Stomach (tissue), 4 donors: ENCODE results near the gene PRDM7.

Experiments
- EP300 ChIP-seq: sonication (generic); formaldehyde crosslinking; IDR thresholded peaks from one replicate; pipeline ENCODE4 v1.6.1; 2017; ENCODE audit warnings: antibody characterized with exemption
- POLR2A ChIP-seq, 4 donors: fragments of 450-650 bp; IDR thresholded peaks; one replicate each; pipeline ENCODE4 v1.6.1; 2016; ENCODE audit warnings: antibody characterized with exemption in 4 of 4, control low read depth in 2 of 4, mild to moderate bottlenecking in 1 of 4, moderate library complexity in 1 of 4
- POLR2AphosphoS5 ChIP-seq, 3 donors: sonication (generic); formaldehyde crosslinking; IDR thresholded peaks; one replicate each; pipeline ENCODE4 v1.6.1; 2016; ENCODE audit warnings: antibody characterized with exemption in 3 of 3
- TF ChIP-seq, protein P1 (sequence below), 7 experiments: fragments of 450-650 bp in 4 of 7; fragments of 200-600 bp in 3 of 7; sonication (generic) in 3 of 7; IDR thresholded peaks; one replicate each; pipeline ENCODE4 v1.5.1; 2016 to 2019; ENCODE audit warnings: antibody characterized with exemption in 7 of 7, control low read depth in 2 of 7, mild to moderate bottlenecking in 1 of 7

DNA sequence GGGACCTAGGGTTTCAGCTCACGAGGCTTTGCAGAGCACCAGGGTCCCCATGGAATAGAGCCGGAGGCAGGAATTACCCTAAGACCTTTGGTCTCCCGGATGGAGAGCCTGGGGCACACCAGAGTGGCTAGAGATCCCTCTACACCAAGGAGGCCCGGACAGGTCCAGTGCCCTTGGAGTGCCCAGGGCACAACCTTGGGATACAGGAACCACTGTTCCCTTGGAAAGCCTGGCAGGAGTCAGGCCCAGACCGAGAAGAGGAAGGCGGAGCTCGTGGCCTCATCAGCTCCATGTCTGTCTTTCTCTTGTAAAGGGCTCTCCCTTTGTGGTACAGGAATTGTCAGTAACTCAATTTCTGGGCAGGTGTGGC, 54.1 kb downstream of the PRDM7 start:
- TF ChIP-seq POLR2AphosphoS5 (IDR thresholded peaks at IDR 0.05) (no peak), POLR2A (IDR thresholded peaks at IDR 0.05) (no peak), EP300 (no peak)
- TF ChIP-seq, protein P1, sequence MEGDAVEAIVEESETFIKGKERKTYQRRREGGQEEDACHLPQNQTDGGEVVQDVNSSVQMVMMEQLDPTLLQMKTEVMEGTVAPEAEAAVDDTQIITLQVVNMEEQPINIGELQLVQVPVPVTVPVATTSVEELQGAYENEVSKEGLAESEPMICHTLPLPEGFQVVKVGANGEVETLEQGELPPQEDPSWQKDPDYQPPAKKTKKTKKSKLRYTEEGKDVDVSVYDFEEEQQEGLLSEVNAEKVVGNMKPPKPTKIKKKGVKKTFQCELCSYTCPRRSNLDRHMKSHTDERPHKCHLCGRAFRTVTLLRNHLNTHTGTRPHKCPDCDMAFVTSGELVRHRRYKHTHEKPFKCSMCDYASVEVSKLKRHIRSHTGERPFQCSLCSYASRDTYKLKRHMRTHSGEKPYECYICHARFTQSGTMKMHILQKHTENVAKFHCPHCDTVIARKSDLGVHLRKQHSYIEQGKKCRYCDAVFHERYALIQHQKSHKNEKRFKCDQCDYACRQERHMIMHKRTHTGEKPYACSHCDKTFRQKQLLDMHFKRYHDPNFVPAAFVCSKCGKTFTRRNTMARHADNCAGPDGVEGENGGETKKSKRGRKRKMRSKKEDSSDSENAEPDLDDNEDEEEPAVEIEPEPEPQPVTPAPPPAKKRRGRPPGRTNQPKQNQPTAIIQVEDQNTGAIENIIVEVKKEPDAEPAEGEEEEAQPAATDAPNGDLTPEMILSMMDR (IDR thresholded peaks at IDR 0.05): no peak
